ENCODE measurements around the gene CLCNKB. TPM values are rescaled to one million over a fixed set of nuclear protein-coding genes. Genes with fewer than 3 reads are reported as not detected.

CLCNKB gene
- total RNA-seq, 1 donor from 2014 or later, result 0.18 TPM

GRCh38 chr1:16012590-16013219 is 30.9 kb upstream of the CLCNKB start:
- DNase-seq, result peak; percentile 81
- peaks cover 29% of the 10 kb centered on the region for H3K4me1 ChIP-seq
- peak overlapping the region; percentile 64 for H3K27ac ChIP-seq
- peak; percentile 63 to 72 for ATAC-seq
- no peak for TF ChIP-seq CTCF (IDR thresholded peaks at IDR 0.05)
- H3K36me3 ChIP-seq, result no peaks in the 10 kb centered on the region
- intact Hi-C loops (cut with DNase I), result no loop called here
- H3K27me3 ChIP-seq (ENCODE audit: low read depth), result no peaks in the 10 kb centered on the region
- H3K4me3 ChIP-seq, result peak overlapping the region; percentile 51
- H3K9me3 ChIP-seq, result no peaks in the 10 kb centered on the region

GRCh38 chr1:16013220-16013907 is 30.2 kb upstream of the CLCNKB start:
- intact Hi-C loops (cut with DNase I), result no loop called here
- TF ChIP-seq CTCF (IDR thresholded peaks at IDR 0.05), result no peak
- peak overlapping the region; percentile 51 for H3K4me3 ChIP-seq
- H3K27ac ChIP-seq, result peak overlapping the region; percentile 64
- no peaks in the 10 kb centered on the region for H3K36me3 ChIP-seq
- peak; percentile 47 to 64 for ATAC-seq
- no peaks in the 10 kb centered on the region for H3K27me3 ChIP-seq (ENCODE audit: low read depth)
- H3K4me1 ChIP-seq, result peaks cover 36% of the 10 kb centered on the region
- peak; percentile 42 for DNase-seq
- H3K9me3 ChIP-seq, result no peaks in the 10 kb centered on the region

- Histone ChIP-seq H3K36me3 (no peaks in the 10 kb centered on the region), H3K4me3 (no peak overlapping the region), H3K4me1 (peaks cover 41% of the 10 kb centered on the region), H3K27me3 (ENCODE audit: low read depth) (no peaks in the 10 kb centered on the region), H3K9me3 (no peaks in the 10 kb centered on the region), H3K27ac (peak overlapping the region; percentile 6)
- no peak for DNase-seq
- intact Hi-C loops (cut with DNase I), result no loop called here
- ATAC-seq, result no peak
- no peak for TF ChIP-seq CTCF (IDR thresholded peaks at IDR 0.05)
These were observed 29.7 kb upstream of the CLCNKB start for GRCh38 chr1:16013908-16014258.

GRCh38 chr1:16014509-16015482 is 28.8 kb upstream of the CLCNKB start:
- no peak for TF ChIP-seq CTCF (IDR thresholded peaks at IDR 0.05)
- intact Hi-C loops (cut with DNase I), result no loop called here
- no peak for ATAC-seq
- no peak overlapping the region for H3K4me3 ChIP-seq
- no peaks in the 10 kb centered on the region for H3K9me3 ChIP-seq
- H3K36me3 ChIP-seq, result no peaks in the 10 kb centered on the region
- no peaks in the 10 kb centered on the region for H3K27me3 ChIP-seq (ENCODE audit: low read depth)
- peaks cover 49% of the 10 kb centered on the region for H3K4me1 ChIP-seq
- DNase-seq, result no peak
- no peak overlapping the region for H3K27ac ChIP-seq

- Histone ChIP-seq H3K4me3 (no peak overlapping the region), H3K27me3 (ENCODE audit: low read depth) (no peaks in the 10 kb centered on the region), H3K27ac (no peak overlapping the region), H3K4me1 (peaks cover 49% of the 10 kb centered on the region), H3K9me3 (no peaks in the 10 kb centered on the region), H3K36me3 (no peaks in the 10 kb centered on the region)
- no peak for DNase-seq
- intact Hi-C loops (cut with DNase I), result no loop called here
- no peak for TF ChIP-seq CTCF (IDR thresholded peaks at IDR 0.05)
- ATAC-seq, result no peak
These were observed 28.1 kb upstream of the CLCNKB start for GRCh38 chr1:16015491-16015890.
